GM21381 (cell line): Measurements from ENCODE around the gene MANBA.

Source experiments
- ATAC-seq: cut with Tn5 transposase; IDR thresholded peaks from one replicate; pipeline ENCODE4 v1.9.1; 2021; ENCODE audit warnings: mild to moderate bottlenecking, moderate library complexity; ENCODE audit not compliant: unreplicated experiment

Gene MANBA

GRCh38 chr4:102598762-102599374 lies 161.9 kb downstream of the MANBA start:
- ATAC-seq, result peak; percentile 45

- peak; percentile 87 for ATAC-seq
Measured at GRCh38 chr4:102598086-102598761, 162.5 kb downstream of the MANBA start.

GRCh38 chr4:102596532-102596931 lies 164.2 kb downstream of the MANBA start:
- ATAC-seq, result no peak

GRCh38 chr4:102594000-102594399 lies 166.8 kb downstream of the MANBA start:
- no peak for ATAC-seq

DNA sequence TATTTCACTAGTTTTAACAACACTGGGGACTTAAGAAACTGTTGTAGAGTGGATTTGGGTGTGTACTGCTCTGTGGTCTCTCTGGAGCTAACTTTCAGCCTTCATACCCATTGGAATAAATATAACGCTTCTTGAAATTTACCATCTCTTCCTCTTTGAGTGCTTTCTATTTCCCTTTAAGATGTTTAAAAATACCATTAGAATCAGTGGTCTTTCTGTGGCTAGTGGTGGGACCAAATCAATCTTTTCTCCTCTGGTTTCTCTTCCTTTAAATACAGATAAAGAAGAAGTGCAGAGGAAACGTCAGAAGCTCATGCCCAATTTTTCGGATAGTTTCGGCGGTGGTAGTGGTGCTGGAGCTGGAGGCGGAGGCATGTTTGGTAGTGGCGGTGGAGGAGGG lies 167.6 kb downstream of the MANBA start:
- ATAC-seq, result no peak

- ATAC-seq, result no peak
Measured at GRCh38 chr4:102592256-102592655, 168.5 kb downstream of the MANBA start.

GRCh38 chr4:102589743-102590142 lies 171.0 kb downstream of the MANBA start:
- peak; percentile 37 for ATAC-seq

DNA sequence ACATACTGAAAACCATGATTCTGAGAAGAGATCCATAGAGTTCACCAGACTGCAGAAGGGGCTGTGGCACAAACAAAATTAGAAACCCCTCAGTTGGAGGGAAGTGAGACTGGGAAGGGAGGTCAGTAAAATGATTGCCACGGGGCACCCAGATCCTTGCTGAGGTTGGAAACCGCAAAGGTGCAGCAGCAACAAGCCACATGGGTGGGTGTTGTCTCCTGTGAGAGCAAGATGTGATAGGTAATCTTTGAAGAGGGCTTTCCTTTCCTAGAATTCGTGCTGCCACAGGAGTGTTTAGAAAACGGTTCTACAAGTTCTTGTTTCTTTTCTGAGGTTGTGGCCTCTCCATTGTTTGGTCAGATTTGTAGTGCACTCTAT lies 174.1 kb downstream of the MANBA start:
- ATAC-seq, result peak; percentile 41

DNA sequence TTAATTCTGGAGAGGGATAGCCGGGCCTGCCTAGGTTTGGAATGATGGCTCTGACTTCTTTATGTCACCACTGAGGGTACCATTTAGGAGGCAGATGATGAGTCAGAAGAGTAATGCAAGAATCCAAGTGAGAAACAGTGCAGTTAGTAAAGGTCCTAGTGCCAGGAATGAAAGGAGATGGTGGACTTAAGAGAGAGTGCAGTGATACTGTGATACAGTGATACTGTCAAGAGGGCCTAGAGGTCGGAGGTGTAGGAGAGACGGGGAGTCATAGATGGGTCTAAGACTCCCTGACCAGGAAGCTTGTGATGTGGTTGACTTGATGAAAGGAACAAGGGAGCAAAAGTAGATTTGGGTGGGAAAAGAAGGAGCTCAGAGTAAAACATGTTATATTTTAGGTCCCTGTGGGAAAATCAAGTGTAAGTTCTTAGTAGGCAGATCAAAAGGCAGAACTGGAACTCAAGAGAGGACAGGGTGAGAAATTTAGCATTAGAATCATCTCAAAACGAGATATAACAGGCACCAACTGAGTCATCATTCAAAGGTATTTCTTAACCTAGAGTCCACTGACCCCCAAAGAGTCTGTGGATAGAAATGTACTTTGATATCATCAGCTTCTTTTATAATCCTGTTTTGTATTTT lies 174.6 kb downstream of the MANBA start:
- peak; percentile 42 for ATAC-seq

GRCh38 chr4:102585329-102585728 lies 175.4 kb downstream of the MANBA start:
- no peak for ATAC-seq

GRCh38 chr4:102584091-102584490 lies 176.7 kb downstream of the MANBA start:
- ATAC-seq, result no peak
